Measurements from ENCODE around the gene ABI3BP.

ABI3BP gene

GRCh38 chr3:100813828-100814227 is 179.4 kb downstream of the ABI3BP start:
- no peak for DNase-seq

DNA sequence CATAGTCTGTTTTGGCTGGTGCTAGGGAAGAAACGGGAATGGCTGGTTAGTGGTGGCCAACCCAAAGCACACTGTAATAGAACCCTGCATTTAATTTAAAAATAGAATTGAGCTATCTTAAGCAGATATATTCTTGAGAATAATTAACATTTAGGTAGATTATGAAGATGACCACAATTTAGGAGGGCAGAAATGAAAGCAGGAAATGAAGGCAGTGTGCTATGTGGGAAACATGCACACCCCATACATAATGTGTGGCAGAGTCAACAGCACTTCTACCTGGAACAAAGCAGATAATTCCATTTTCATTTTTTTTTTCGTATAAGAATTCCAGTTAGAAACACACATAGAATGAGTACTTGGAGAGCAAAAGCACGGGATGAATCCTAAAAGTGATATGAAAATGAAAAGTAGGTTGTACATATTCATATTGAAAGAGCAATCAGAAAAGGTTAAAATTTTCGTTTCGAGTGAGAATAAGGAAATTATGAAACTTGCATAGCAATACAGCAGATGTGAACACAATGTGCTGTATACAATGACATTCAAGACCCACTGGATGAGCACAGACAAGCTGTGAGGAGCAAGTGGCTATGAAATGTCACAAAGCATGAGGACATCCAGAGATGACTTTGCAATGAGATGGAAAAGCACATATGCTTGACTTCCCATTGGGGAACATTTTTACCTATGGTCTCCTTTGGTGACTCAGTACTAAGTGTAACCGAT is 181.3 kb downstream of the ABI3BP start:
- DNase-seq: no peak

DNA sequence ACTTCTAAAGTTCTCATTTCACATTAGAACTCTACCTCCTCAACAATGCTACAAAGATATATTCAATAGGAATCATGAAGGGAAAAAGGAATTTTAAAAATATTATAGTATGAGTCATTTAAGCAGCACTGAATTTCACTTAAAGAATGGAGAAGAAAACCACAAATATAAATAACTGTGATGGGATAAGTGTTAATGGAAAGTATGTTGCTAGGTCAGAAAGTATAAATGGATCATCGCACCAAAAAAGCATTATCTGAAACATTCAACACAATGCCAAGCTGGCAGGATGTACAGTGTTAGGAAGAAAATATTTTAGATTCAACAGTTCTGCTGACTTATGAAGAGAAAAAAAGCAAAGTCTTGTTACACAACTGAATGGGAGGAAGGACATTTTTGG is 182.6 kb downstream of the ABI3BP start:
- DNase-seq: no peak

DNA sequence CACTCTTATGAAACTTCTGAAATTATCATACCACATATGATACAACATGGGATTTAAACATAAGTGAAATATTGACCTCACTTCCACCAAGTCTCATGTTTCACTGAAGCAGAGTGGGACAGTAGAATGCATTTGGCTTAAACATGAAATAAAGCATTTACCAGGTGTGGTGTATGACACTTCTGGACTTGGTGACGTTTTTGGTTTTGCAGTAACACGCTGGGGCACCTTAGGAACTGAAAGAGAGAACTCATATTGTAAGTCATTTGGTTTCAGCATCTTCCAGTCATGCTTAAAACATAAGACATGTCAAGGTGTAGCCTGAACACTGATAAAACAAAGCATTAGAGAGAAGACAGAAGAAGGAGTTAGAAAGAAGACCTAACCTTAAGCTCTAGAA is 188.6 kb downstream of the ABI3BP start:
- DNase-seq: no peak

- DNase-seq: no peak
Observed at GRCh38 chr3:100803711-100804110, 189.5 kb downstream of the ABI3BP start.

- no peak for DNase-seq
Observed at GRCh38 chr3:100802126-100802525, 191.1 kb downstream of the ABI3BP start.

- DNase-seq: no peak
Observed at GRCh38 chr3:100798012-100798411, 195.2 kb downstream of the ABI3BP start.

GRCh38 chr3:100796556-100796955 is 196.7 kb downstream of the ABI3BP start:
- DNase-seq: no peak

GRCh38 chr3:100789579-100789978 is 203.6 kb downstream of the ABI3BP start:
- DNase-seq: no peak

DNA sequence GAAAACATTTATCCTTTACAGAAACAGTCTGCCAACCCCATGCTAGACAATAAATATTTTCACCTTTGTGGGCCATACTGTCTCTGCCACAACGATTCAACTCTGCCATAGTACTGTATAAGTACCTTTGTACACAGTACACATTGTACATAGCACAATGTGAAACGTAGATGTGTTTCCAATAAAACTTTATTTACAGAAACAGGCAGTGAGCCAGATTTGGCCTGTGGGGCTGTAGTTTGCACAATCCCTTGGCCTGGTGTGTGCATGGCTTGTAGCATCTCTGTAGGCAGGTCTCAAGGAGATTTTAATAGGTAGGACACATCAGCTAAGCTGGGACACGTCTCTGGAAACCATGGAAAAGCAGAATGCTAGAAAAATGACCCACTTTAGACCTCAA is 209.6 kb downstream of the ABI3BP start:
- DNase-seq: no peak

- DNase-seq: no peak
Observed at GRCh38 chr3:100782906-100783305, 210.3 kb downstream of the ABI3BP start.

- no peak for DNase-seq
Observed at GRCh38 chr3:100782348-100782747, 210.9 kb downstream of the ABI3BP start.

- DNase-seq: no peak
Observed at GRCh38 chr3:100781301-100781700, 211.9 kb downstream of the ABI3BP start.

GRCh38 chr3:100780071-100780622 is 213.1 kb downstream of the ABI3BP start:
- no peak for DNase-seq

GRCh38 chr3:100779480-100779879 is 213.7 kb downstream of the ABI3BP start:
- DNase-seq: no peak

- no peak for DNase-seq
Observed at GRCh38 chr3:100777271-100777670, 215.9 kb downstream of the ABI3BP start.

DNA sequence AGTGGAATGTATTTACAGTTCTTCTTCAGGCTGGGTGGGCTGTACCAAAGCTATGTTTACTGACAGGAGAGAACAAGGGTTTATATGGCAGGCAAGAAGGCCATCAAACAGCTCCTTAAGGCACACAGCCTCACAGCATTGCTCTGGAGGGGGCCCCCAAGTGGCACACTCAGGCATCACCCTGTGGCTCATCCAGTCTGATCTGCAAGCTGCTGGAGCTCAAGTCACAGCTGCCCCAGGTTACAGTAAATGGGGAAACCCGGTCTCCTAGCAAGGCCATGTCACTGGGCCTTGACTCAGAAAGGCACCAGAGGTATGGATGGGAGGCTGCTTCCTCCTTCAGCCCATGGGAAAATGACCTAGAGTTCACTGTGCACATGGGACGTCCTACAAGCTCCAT is 216.5 kb downstream of the ABI3BP start:
- no peak for DNase-seq

GRCh38 chr3:100776097-100776729 is 217.0 kb downstream of the ABI3BP start:
- no peak for DNase-seq

- no peak for DNase-seq
Observed at GRCh38 chr3:100775669-100776068, 217.6 kb downstream of the ABI3BP start.

- DNase-seq: no peak
Observed at GRCh38 chr3:100775226-100775625, 218.0 kb downstream of the ABI3BP start.

DNA sequence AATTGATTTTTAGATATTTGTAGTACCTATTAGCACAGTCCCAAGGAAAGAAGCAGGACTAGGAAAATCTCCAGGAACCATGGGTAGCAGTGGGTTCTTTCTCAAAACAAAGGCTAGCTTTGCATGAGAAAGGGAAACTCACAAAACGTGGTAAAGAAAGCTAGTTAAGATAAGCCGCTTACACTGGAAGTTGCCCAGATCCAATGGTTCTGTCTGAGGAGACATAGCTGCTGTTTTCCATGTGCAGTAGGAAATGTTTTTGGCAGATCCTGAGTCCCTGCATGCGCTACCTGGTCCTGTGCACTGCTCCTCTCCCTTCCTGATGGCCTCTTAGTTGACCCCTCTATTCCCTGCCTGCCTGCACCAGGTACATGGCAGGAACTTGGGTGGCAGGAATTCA is 223.5 kb downstream of the ABI3BP start:
- no peak for DNase-seq

- DNase-seq: no peak
Observed at GRCh38 chr3:100766069-100766468, 227.2 kb downstream of the ABI3BP start.

DNA sequence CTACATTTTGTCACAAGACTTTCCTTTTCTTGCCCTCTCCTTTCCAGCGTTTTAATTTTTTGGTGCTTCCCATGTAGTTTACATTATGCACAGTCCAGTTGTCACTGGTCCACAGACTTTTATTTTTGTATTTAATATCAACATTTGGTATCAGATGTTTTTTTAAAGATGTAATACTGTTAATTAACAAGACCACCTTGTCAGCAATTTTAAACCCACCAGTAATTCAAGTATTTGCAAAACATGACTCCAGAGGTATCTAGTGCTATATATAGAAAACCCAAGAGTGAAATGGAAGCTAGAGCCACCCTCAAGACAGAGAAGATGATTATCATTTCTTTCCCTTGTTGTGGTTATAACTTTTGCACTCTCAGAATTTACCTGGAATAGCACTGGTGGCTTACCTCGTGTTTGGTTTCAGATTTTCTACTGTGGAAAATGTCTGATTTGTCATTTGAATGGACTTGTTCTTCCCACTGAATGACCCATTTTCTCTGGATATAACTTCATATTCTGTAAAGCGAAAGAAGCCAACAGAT is 227.7 kb downstream of the ABI3BP start:
- DNase-seq: no peak

DNA sequence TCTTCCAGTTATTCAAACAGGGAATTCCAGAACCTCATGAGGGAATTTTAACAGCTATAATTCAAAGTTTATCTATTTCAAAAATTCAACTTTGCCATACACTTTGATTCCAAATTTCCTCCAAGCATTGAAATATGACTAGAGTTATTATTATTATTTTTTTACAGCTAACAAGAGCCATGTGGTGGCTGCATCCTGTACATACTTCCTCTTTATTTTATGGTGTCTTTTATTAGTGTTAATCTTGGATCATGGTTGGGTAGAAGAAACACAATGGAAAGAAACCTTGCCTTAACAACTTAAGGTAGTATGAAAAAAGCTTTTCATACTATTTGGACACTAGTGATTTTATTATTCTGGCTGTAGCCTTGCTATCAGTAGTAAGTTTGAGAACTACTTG is 231.3 kb downstream of the ABI3BP start:
- no peak for DNase-seq

Measured in effector CD4-positive, alpha-beta T cell (primary cell).